HG03571 (cell line): ENCODE measurements around the gene OAS2.
"Not testable (repeated sequence)": the region's sequence is repeated elsewhere in the genome, so short reads cannot be mapped to it uniquely, and the experiment has no call there.

Source experiments
- ATAC-seq: cut with Tn5 transposase; IDR thresholded peaks from one replicate; pipeline ENCODE4 v1.9.1; 2021; ENCODE audit not compliant: unreplicated experiment

Gene OAS2

GRCh38 chr12:112985642-112986290, 7.4 kb downstream of the OAS2 start:
- no peak for ATAC-seq

GRCh38 chr12:112986291-112986800, 8.0 kb downstream of the OAS2 start:
- ATAC-seq: no peak

DNA sequence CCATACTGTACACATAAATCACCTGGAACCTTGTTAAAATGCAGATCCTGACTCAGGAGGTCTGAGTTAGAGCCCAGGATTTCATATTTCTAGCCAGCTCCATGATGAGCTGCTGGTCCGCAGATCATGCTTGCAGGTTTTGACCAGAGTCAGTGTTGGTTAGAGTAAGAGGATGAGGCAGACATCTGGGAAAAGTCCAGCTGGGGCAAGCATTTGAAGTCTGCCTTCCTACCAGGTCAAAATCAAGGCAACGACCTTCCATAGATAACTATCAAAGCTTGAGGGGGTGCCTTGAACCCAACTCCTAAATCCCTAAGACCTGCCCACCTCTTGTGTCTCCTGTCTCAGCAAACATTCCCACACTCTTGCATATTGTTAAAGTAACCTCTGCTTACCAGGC, 9.2 kb downstream of the OAS2 start:
- no peak for ATAC-seq

- no peak for ATAC-seq
Measured at GRCh38 chr12:112988224-112988623, 9.9 kb downstream of the OAS2 start.

GRCh38 chr12:112988823-112989385, 10.6 kb downstream of the OAS2 start:
- not testable (repeated sequence) for ATAC-seq

GRCh38 chr12:112989806-112990205, 11.5 kb downstream of the OAS2 start:
- no peak for ATAC-seq

- no peak for ATAC-seq
Measured at GRCh38 chr12:112992541-112993398, 14.5 kb downstream of the OAS2 start.

DNA sequence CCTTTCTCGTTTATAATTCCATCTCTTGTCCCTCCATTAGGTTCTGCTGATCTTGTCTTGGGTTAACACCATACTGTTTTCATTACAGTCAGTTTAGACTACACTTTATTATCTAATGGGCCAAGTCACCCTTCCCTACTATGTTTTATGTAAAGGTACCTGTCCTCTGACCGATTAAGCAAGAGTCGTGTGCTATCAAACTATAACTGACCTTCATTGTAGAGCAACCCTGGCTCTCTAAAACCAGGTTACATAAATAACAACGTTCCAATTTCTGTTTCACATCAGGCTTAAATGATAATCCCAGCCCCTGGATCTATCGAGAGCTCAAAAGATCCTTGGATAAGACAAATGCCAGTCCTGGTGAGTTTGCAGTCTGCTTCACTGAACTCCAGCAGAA, 16.7 kb downstream of the OAS2 start:
- no peak for ATAC-seq

DNA sequence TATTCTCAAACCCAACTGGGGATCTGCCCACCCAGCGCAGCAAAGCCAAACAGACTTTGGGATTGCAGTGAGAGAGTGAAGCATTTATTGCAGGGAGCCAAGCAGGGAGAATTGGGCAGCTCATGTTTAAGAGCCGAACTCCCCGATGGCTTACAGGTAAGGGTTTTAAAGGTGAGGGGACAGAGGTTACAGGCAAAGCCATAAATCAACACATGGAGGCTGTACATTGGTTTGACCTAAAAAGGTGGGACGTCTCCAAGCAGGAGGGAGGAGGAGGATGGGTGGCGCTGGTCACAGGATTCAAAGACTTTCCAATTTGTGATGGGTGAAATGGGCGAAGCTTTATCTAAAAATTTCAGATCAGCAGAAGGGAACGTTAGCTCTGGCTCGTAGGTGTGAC, 18.2 kb downstream of the OAS2 start:
- no peak for ATAC-seq

GRCh38 chr12:112997506-112997905, 19.2 kb downstream of the OAS2 start:
- no peak for ATAC-seq

GRCh38 chr12:112998987-112999767, 20.9 kb downstream of the OAS2 start:
- ATAC-seq: peak; percentile 81

- ATAC-seq: no peak
Measured at GRCh38 chr12:113000433-113000832, 22.1 kb downstream of the OAS2 start.

DNA sequence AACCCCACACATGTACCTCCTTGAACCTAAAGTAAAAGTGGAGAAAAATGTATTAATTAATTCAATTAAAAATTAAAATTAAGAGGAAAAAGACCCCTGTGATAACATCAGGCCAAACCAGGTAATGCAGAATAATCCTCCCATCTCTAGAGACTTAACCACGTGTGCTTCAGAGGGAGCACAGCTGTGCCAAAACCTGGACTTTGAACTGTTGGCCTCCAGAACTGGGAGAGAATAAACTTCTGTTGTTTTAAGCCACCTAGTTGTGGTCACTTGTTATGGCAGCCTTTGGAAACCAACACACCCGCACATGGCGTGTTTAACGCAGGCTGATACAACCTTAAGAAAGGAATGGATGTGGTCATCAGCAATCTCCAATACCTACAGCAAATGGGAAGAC, 23.8 kb downstream of the OAS2 start:
- no peak for ATAC-seq

GRCh38 chr12:113002676-113003075, 24.4 kb downstream of the OAS2 start:
- ATAC-seq: no peak

GRCh38 chr12:113003636-113004035, 25.3 kb downstream of the OAS2 start:
- no peak for ATAC-seq

DNA sequence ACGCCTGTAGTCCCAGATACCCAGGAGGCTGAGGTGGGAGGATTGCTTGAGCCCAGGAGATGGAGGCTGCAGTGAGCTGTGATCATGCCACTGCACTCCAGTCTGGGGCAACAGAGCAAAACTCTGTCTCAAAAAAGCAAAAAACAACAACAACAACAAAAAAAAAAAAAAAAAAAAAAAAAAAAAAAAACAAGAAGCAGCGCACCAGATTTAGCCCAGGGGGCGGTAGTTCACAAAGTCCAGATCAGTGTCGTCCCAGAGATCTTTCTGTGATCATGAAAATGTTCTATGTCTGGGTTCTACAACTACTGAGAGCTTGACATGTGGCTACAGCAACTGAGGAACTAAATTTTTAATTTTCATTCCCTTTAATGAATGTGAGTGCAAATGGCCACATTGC, 27.4 kb downstream of the OAS2 start:
- no peak for ATAC-seq

DNA sequence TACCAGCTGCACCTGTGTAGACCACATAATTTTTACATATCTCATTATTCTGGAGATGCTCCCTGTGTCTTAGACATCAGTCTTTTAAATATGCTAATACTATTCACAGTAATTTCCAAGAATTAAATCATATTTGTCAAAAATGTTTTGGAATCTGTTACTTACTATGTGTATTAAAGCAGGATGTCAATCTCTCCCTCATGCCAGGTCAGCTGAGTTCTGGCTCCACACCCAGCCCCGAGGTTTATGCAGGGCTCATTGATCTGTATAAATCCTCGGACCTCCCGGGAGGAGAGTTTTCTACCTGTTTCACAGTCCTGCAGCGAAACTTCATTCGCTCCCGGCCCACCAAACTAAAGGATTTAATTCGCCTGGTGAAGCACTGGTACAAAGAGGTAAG, 27.9 kb downstream of the OAS2 start:
- no peak for ATAC-seq

GRCh38 chr12:113006641-113007040, 28.3 kb downstream of the OAS2 start:
- no peak for ATAC-seq

DNA sequence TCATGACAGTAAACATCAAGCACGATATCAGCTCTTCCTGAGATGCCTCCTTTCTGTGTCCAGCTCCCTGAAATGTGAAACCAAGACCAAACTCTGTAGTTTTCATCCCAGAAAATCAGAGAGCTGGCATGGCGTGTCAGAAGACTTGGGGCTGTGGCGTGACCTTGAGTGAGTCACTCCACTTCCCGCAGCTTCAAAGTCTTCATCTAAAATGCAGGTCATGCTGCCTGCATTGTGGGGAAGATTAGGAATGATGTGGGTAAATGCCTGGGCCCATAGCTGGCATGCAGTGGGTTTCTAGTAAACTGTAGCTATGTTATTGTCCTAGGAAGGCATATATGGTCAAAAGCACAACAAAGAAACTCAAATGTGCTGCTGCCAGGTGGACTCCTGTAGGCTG, 28.8 kb downstream of the OAS2 start:
- no peak for ATAC-seq

DNA sequence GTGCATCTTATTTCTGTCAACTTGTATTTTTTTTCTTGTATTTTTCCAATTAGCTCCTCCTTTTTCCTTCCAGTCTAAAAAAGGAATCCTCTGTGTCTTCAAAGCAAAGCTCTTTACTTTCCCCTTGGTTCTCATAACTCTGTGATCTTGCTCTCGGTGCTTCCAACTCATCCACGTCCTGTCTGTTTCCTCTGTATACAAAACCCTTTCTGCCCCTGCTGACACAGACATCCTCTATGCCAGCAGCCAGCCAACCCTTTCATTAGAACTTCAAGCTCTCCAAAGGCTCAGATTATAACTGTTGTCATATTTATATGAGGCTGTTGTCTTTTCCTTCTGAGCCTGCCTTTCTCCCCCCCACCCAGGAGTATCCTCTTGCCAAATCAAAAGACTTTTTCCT, 32.4 kb downstream of the OAS2 start:
- ATAC-seq: no peak

- no peak for ATAC-seq
Measured at GRCh38 chr12:113014565-113014964, 36.2 kb downstream of the OAS2 start.
